Subcutaneous abdominal adipose tissue (tissue), 5 donors: ENCODE measurements around the gene OFD1.

Source experiments
- H3K27ac ChIP-seq: one replicate; pipeline ENCODE4 v1.7.0; 2013; ENCODE audit warnings: low read depth, mild to moderate bottlenecking, inconsistent platforms, low read length, moderate library complexity
- H3K27me3 ChIP-seq, 5 donors: one replicate each; pipeline ENCODE4 v1.7.0; 2013; ENCODE audit warnings: low read length in 5 of 5, inconsistent platforms in 1 of 5; ENCODE audit not compliant: control insufficient read depth in 5 of 5, insufficient read depth in 4 of 5
- H3K36me3 ChIP-seq, 5 donors: one replicate each; pipeline ENCODE4 v1.7.0; 2013; ENCODE audit warnings: low read length in 5 of 5; ENCODE audit not compliant: control insufficient read depth in 5 of 5, insufficient read depth in 5 of 5
- H3K4me1 ChIP-seq, 5 donors: one replicate each; pipeline ENCODE4 v1.7.0; 2013; ENCODE audit warnings: low read length in 5 of 5, mild to moderate bottlenecking in 3 of 5, moderate library complexity in 1 of 5; ENCODE audit not compliant: control insufficient read depth in 5 of 5, insufficient read depth in 5 of 5
- H3K4me3 ChIP-seq, 5 donors: one replicate each; pipeline ENCODE4 v1.7.0; 2013; ENCODE audit warnings: low read length in 5 of 5, low read depth in 1 of 5
- H3K9ac ChIP-seq, 5 donors: one replicate each; pipeline ENCODE4 v1.7.0; 2013; ENCODE audit warnings: low read length in 5 of 5, mild to moderate bottlenecking in 4 of 5, moderate library complexity in 3 of 5
- H3K9me3 ChIP-seq, 5 donors: one replicate each; pipeline ENCODE4 v1.7.0; 2013; ENCODE audit warnings: low read length in 5 of 5; ENCODE audit not compliant: control insufficient read depth in 5 of 5
- donor health status: healthy.
- donor health status: healthy.
- donor health status: healthy.
- donor health status: healthy.
- donor health status: healthy.

The OFD1 gene

GRCh38 chrX:13700380-13700779 lies 34.2 kb upstream of the OFD1 start:
- Histone ChIP-seq H3K4me3 (no peak overlapping the region), H3K27ac (no peak overlapping the region), H3K9me3 (no peaks in the 10 kb centered on the region), H3K36me3 (no peaks in the 10 kb centered on the region), H3K9ac (no peak overlapping the region), H3K4me1 (peaks cover 0 to 32% (median 18%) of the 10 kb centered on the region in 5 donors), H3K27me3 (peaks cover 0 to 6% (median 0%) of the 10 kb centered on the region in 5 donors)

GRCh38 chrX:13702111-13702789 lies 32.3 kb upstream of the OFD1 start:
- Histone ChIP-seq H3K9ac (no peak overlapping the region), H3K9me3 (no peaks in the 10 kb centered on the region), H3K4me1 (peaks cover 0 to 27% (median 15%) of the 10 kb centered on the region in 5 donors), H3K4me3 (no peak overlapping the region), H3K27ac (no peak overlapping the region), H3K27me3 (peaks cover 0 to 3% (median 0%) of the 10 kb centered on the region in 5 donors), H3K36me3 (peaks cover 0 to 3% (median 2%) of the 10 kb centered on the region in 5 donors)

- Histone ChIP-seq H3K9ac (no peak overlapping the region), H3K36me3 (peaks cover 0 to 5% (median 3%) of the 10 kb centered on the region in 5 donors), H3K9me3 (no peaks in the 10 kb centered on the region), H3K27ac (no peak overlapping the region), H3K4me3 (no peak overlapping the region), H3K4me1 (peaks cover 0 to 27% (median 14%) of the 10 kb centered on the region in 5 donors), H3K27me3 (peaks cover 0 to 3% (median 0%) of the 10 kb centered on the region in 5 donors)
Observed at GRCh38 chrX:13703135-13703534, 31.4 kb upstream of the OFD1 start.

GRCh38 chrX:13703589-13703988 lies 31.0 kb upstream of the OFD1 start:
- Histone ChIP-seq H3K27me3 (peaks cover 0 to 3% (median 0%) of the 10 kb centered on the region in 5 donors), H3K27ac (no peak overlapping the region), H3K4me1 (peaks cover 0 to 26% (median 14%) of the 10 kb centered on the region in 5 donors), H3K4me3 (no peak overlapping the region), H3K9me3 (no peaks in the 10 kb centered on the region), H3K36me3 (peaks cover 0 to 5% (median 3%) of the 10 kb centered on the region in 5 donors), H3K9ac (no peak overlapping the region)

- Histone ChIP-seq H3K4me1 (no peaks in the 10 kb centered on the region), H3K36me3 (peaks cover 3 to 26% (median 12%) of the 10 kb centered on the region in 5 donors), H3K9me3 (no peaks in the 10 kb centered on the region), H3K9ac (no peak overlapping the region), H3K27me3 (no peaks in the 10 kb centered on the region), H3K27ac (no peak overlapping the region), H3K4me3 (no peak overlapping the region)
Observed at GRCh38 chrX:13711141-13711540, 23.4 kb upstream of the OFD1 start.

GRCh38 chrX:13716455-13716854 lies 18.1 kb upstream of the OFD1 start:
- no peak overlapping the region for H3K27ac ChIP-seq
- peaks cover 3 to 17% (median 8%) of the 10 kb centered on the region in 5 donors for H3K36me3 ChIP-seq
- peaks cover 0 to 8% (median 6%) of the 10 kb centered on the region in 5 donors for H3K4me1 ChIP-seq
- H3K9ac ChIP-seq = no peak overlapping the region
- peaks cover 0 to 5% (median 0%) of the 10 kb centered on the region in 5 donors for H3K27me3 ChIP-seq
- H3K9me3 ChIP-seq = no peaks in the 10 kb centered on the region
- no peak overlapping the region for H3K4me3 ChIP-seq

- Histone ChIP-seq H3K36me3 (peaks cover 2 to 13% (median 5%) of the 10 kb centered on the region in 5 donors), H3K9me3 (no peaks in the 10 kb centered on the region), H3K27ac (no peak overlapping the region), H3K4me1 (peaks cover 0 to 8% (median 6%) of the 10 kb centered on the region in 5 donors), H3K4me3 (no peak overlapping the region), H3K27me3 (peaks cover 0 to 5% (median 0%) of the 10 kb centered on the region in 5 donors), H3K9ac (no peak overlapping the region)
Observed at GRCh38 chrX:13716905-13717304, 17.6 kb upstream of the OFD1 start.

- H3K27ac ChIP-seq = peak overlapping the region; percentile 57
Observed at GRCh38 chrX:13717700-13718472, 16.7 kb upstream of the OFD1 start.

GRCh38 chrX:13719192-13719856 lies 15.2 kb upstream of the OFD1 start:
- H3K36me3 ChIP-seq = peaks cover 2 to 12% (median 3%) of the 10 kb centered on the region in 5 donors
- H3K4me1 ChIP-seq = peaks cover 0 to 14% (median 11%) of the 10 kb centered on the region in 5 donors
- H3K9ac ChIP-seq = no peak overlapping the region
- peaks cover 0 to 5% (median 0%) of the 10 kb centered on the region in 5 donors for H3K27me3 ChIP-seq
- H3K9me3 ChIP-seq = no peaks in the 10 kb centered on the region
- no peak overlapping the region for H3K27ac ChIP-seq
- no peak overlapping the region for H3K4me3 ChIP-seq

More at GRCh38 chrX:13717700-13718472, 16.7 kb upstream of the OFD1 start:
- Histone ChIP-seq H3K9ac (no peak overlapping the region), H3K36me3 (peaks cover 2 to 12% (median 3%) of the 10 kb centered on the region in 5 donors), H3K4me1 (peaks cover 0 to 14% (median 11%) of the 10 kb centered on the region in 5 donors), H3K4me3 (no peak overlapping the region), H3K9me3 (no peaks in the 10 kb centered on the region), H3K27me3 (peaks cover 0 to 5% (median 0%) of the 10 kb centered on the region in 5 donors)
